SK-N-SH (cell line): ENCODE measurements around the gene IL31. TPM values are rescaled to one million over a fixed set of nuclear protein-coding genes. Genes with fewer than 3 reads are reported as not detected.

Experiments used
- CTCF ChIA-PET: fragments of 300-600, 350-600 bp; formaldehyde crosslinking; extraction: SDS; loops from one replicate; lab custom pipeline; 2021; lab: Yijun Ruan, JAX
- POLR2A ChIA-PET: fragments of 350-600 bp; sonication (Branson Sonifier 250); formaldehyde crosslinking; extraction: SDS; loops from one replicate; lab custom pipeline; 2020; ENCODE audit warnings: antibody characterized with exemption, inconsistent platforms; lab: Yijun Ruan, JAX
- DNase-seq: peaks from one replicate; pipeline ENCODE4 v3.0.0; 2012
- H2AFZ ChIP-seq: fragments of 200-600 bp; sonication (generic); 2 replicates; pipeline ENCODE4 v1.8.1; 2016; ENCODE audit warnings: antibody characterized with exemption, mild to moderate bottlenecking, low read depth
- H3F3A ChIP-seq: fragments of 200-600 bp; sonication (generic); replicated peaks from 2 replicates; pipeline ENCODE3; 2016; ENCODE audit warnings: antibody characterized with exemption, mild to moderate bottlenecking; ENCODE audit not compliant: insufficient read depth
- H3K27ac ChIP-seq, 2 experiments: fragments of 200-500 bp in 1 of 2; fragments of 200-600 bp in 1 of 2; sonication (Bioruptor generic) in 1 of 2; sonication (generic), shearing (Covaris generic) in 1 of 2; 2 replicates each; pipeline versions ENCODE4 v1.5.1 to v1.6.1; 2014 to 2016; ENCODE audit warnings: low read depth in 2 of 2, inconsistent platforms in 1 of 2, low read length in 1 of 2, mild to moderate bottlenecking in 1 of 2, mixed read lengths in 1 of 2
- H3K27me3 ChIP-seq: fragments of 200-600 bp; sonication (generic), shearing (Covaris generic); 2 replicates; pipeline ENCODE4 v1.6.1; 2016; ENCODE audit warnings: mixed run types; ENCODE audit not compliant: insufficient read depth
- H3K36me3 ChIP-seq, 2 experiments: fragments of 200-500 bp in 1 of 2; fragments of 200-600 bp in 1 of 2; sonication (Bioruptor generic) in 1 of 2; sonication (generic) in 1 of 2; replicated peaks in 1 of 2; 2 replicates each; pipeline versions ENCODE3 to v1.5.1; 2014 to 2016; ENCODE audit warnings: low read length in 1 of 2, mild to moderate bottlenecking in 1 of 2; ENCODE audit not compliant: insufficient read depth in 2 of 2, control insufficient read depth in 1 of 2
- H3K4me1 ChIP-seq, 2 experiments: fragments of 200-500 bp in 1 of 2; fragments of 200-600 bp in 1 of 2; sonication (Bioruptor generic) in 1 of 2; sonication (generic), shearing (Covaris generic) in 1 of 2; 2 replicates each; pipeline versions ENCODE4 v1.5.1 to v1.6.1; 2014 to 2016; ENCODE audit warnings: low read depth in 1 of 2, low read length in 1 of 2, mixed run types in 1 of 2; ENCODE audit not compliant: insufficient read depth in 2 of 2, control insufficient read depth in 1 of 2
- H3K4me2 ChIP-seq: fragments of 200-600 bp; sonication (generic), shearing (Covaris generic); 2 replicates; pipeline ENCODE4 v1.6.1; 2017; ENCODE audit warnings: mixed run types
- H3K4me3 ChIP-seq, 2 experiments: fragments of 200-500 bp in 1 of 2; fragments of 200-600 bp in 1 of 2; sonication (Bioruptor generic) in 1 of 2; sonication (generic), shearing (Covaris generic) in 1 of 2; 2 replicates each; pipeline versions ENCODE4 v1.5.1 to v1.8.1; 2014 to 2016; ENCODE audit warnings: low read depth in 2 of 2, inconsistent platforms in 1 of 2, low read length in 1 of 2, mild to moderate bottlenecking in 1 of 2, mixed read lengths in 1 of 2, moderate library complexity in 1 of 2
- H3K79me2 ChIP-seq: fragments of 200-600 bp; sonication (generic); 2 replicates; pipeline ENCODE4 v1.8.1; 2017; ENCODE audit warnings: mild to moderate bottlenecking; ENCODE audit not compliant: insufficient read depth
- H3K9ac ChIP-seq: fragments of 200-600 bp; sonication (generic); 2 replicates; pipeline ENCODE4 v1.6.1; 2017; ENCODE audit warnings: mixed run types
- H3K9me2 ChIP-seq: fragments of 200-600 bp; sonication (generic); 2 replicates; pipeline ENCODE4 v1.6.1; 2017; ENCODE audit warnings: mixed run types
- H3K9me3 ChIP-seq: fragments of 200-600 bp; sonication (generic); 2 replicates; pipeline ENCODE4 v1.6.1; 2017; ENCODE audit warnings: mixed run types, mild to moderate bottlenecking, moderate library complexity
- H4K20me1 ChIP-seq: fragments of 200-600 bp; sonication (generic); 2 replicates; pipeline ENCODE4 v1.6.1; 2017; ENCODE audit warnings: mild to moderate bottlenecking, mixed run types; ENCODE audit not compliant: insufficient read depth
- FOXM1 ChIP-seq: IDR thresholded peaks from 2 replicates; pipeline ENCODE4 v1.4.0; 2012; ENCODE audit warnings: low read depth, mild to moderate bottlenecking
- GABPA ChIP-seq: IDR thresholded peaks from 2 replicates; pipeline ENCODE4 v1.4.0; 2012; ENCODE audit warnings: low read depth, mild to moderate bottlenecking
- GATA2 ChIP-seq: sonication (generic); formaldehyde crosslinking; IDR thresholded peaks from 2 replicates; pipeline ENCODE4 v1.5.0; 2020; ENCODE audit warnings: mild to moderate bottlenecking, missing genetic modification reagents
- JUND ChIP-seq: IDR thresholded peaks from 2 replicates; pipeline ENCODE4 v1.4.0; 2012
- MEF2A ChIP-seq: IDR thresholded peaks from 2 replicates; pipeline ENCODE4 v1.4.0; 2012; ENCODE audit warnings: low read depth, borderline replicate concordance
- PBX3 ChIP-seq: IDR thresholded peaks from 2 replicates; pipeline ENCODE4; 2012
- RAD21 ChIP-seq: IDR thresholded peaks from 2 replicates; pipeline ENCODE4 v1.6.1; 2012; ENCODE audit warnings: mild to moderate bottlenecking, low read length
- REST ChIP-seq: IDR thresholded peaks from 2 replicates; pipeline ENCODE4 v1.6.1; 2012; ENCODE audit warnings: mild to moderate bottlenecking, low read depth, low read length, moderate library complexity
- RXRA ChIP-seq: IDR thresholded peaks from 2 replicates; pipeline ENCODE4 v1.4.0; 2012; ENCODE audit warnings: low read depth, mild to moderate bottlenecking, borderline replicate concordance
- SIN3A ChIP-seq: IDR thresholded peaks from 2 replicates; pipeline ENCODE4 v1.6.1; 2012; ENCODE audit warnings: low read depth, mild to moderate bottlenecking, low read length, moderate library complexity, borderline replicate concordance
- SMC3 ChIP-seq: IDR thresholded peaks from 2 replicates; pipeline ENCODE4 v1.6.1; 2012; ENCODE audit warnings: low read depth, low read length, improper control_type of control experiment
- TCF12 ChIP-seq: IDR thresholded peaks from 2 replicates; pipeline ENCODE4 v1.4.0; 2012
- TEAD4 ChIP-seq: IDR thresholded peaks from 2 replicates; pipeline ENCODE4 v1.4.0; 2012; ENCODE audit warnings: mild to moderate bottlenecking, borderline replicate concordance; ENCODE audit not compliant: insufficient read depth
- USF1 ChIP-seq: IDR thresholded peaks from 2 replicates; pipeline ENCODE4 v1.4.0; 2012; ENCODE audit warnings: low read depth, borderline replicate concordance
- YY1 ChIP-seq: IDR thresholded peaks from 2 replicates; pipeline ENCODE4 v1.4.0; 2012; ENCODE audit warnings: low read depth, mild to moderate bottlenecking
- WGBS: methylation state at CpG from one replicate; pipeline ENCODE4 v1.1.6; 2017; ENCODE audit warnings: low lambda C conversion rate; 5-methylcytosine and 5-hydroxymethylcytosine counted together
- polyA plus RNA-seq, 3 experiments: library from polyadenylated mRNA; depleted of rRNA; stranded (reverse); fragments of >200 nt; gene quantifications; 2 replicates each; pipeline ENCODE4 v1.2.3, GENCODE V29; 2012

Gene IL31
- polyA plus RNA-seq, 1 of the 3 experiments (the other 2 are of a cell fraction) = not detected

GRCh38 chr12:122187466-122187865 lies 13.4 kb upstream of the IL31 start:
- Histone ChIP-seq H3K79me2 (no peaks in the 10 kb centered on the region), H3K36me3 (no peaks in the 10 kb centered on the region), H3K4me1 (no peaks in the 10 kb centered on the region; a peak in 1 of 4 replicates), H3K4me2 (no peak overlapping the region), H3K9me3 (no peaks in the 10 kb centered on the region), H3K9ac (no peak overlapping the region), H3K4me3 (no peak overlapping the region)
- WGBS = 94% methylated on average over 10 of the region's 12 CpGs
- ChIA-PET CTCF (interaction anchor here (1.1 kb wide), 2 partner anchors 28 to 64 kb away, joined by 3 read pairs; no protein-coding TSS in a partner anchor), POLR2A (no interaction called here)
- no peak for TF ChIP-seq JUND
- no peak for TF ChIP-seq TEAD4
- TF ChIP-seq TCF12 = no peak
- no peak for TF ChIP-seq REST
- no peak for TF ChIP-seq FOXM1
- TF ChIP-seq PBX3 = no peak
- TF ChIP-seq RAD21 = no peak
- no peak for TF ChIP-seq USF1
- TF ChIP-seq SMC3 = no peak
- TF ChIP-seq GATA2 (CRISPR knock-in tag) = no peak
- no peak for TF ChIP-seq GABPA
- TF ChIP-seq MEF2A = no peak
- TF ChIP-seq, all 33 proteins: peak for 0
- no peaks in the 10 kb centered on the region for H3F3A ChIP-seq
- H3K27me3 ChIP-seq = no peaks in the 10 kb centered on the region
- no peak for DNase-seq
- no peak overlapping the region for H2AFZ ChIP-seq
- no peak overlapping the region for H3K27ac ChIP-seq
- H4K20me1 ChIP-seq = no peaks in the 10 kb centered on the region
- no peaks in the 10 kb centered on the region for H3K9me2 ChIP-seq

- H3K9me2 ChIP-seq = no peaks in the 10 kb centered on the region
- H3K4me1 ChIP-seq = no peaks in the 10 kb centered on the region; a peak in 1 of 4 replicates
- H3K27me3 ChIP-seq = no peaks in the 10 kb centered on the region
- H3K9ac ChIP-seq = no peak overlapping the region
- ChIA-PET POLR2A (no interaction called here), CTCF (interaction anchor here (2.0 kb wide), 1 partner anchor 171 kb away, joined by 5 read pairs; no protein-coding TSS in a partner anchor)
- no peaks in the 10 kb centered on the region for H3K36me3 ChIP-seq
- peaks cover under 1% of the 10 kb centered on the region for H3F3A ChIP-seq
- no peak for DNase-seq
- no peak overlapping the region for H3K4me2 ChIP-seq
- no peak overlapping the region for H3K27ac ChIP-seq
- TF ChIP-seq FOXM1 (no peak), YY1 (no peak), TCF12 (no peak), RXRA (no peak), REST (no peak), TEAD4 (no peak), SIN3A (no peak)
- H3K4me3 ChIP-seq = no peak overlapping the region
- no peaks in the 10 kb centered on the region for H4K20me1 ChIP-seq
- H3K79me2 ChIP-seq = no peaks in the 10 kb centered on the region
- H3K9me3 ChIP-seq = no peaks in the 10 kb centered on the region
- H2AFZ ChIP-seq = no peak overlapping the region
- WGBS = 95% methylated on average over 10 of the region's 10 CpGs
Measured at GRCh38 chr12:122185494-122186082, 11.6 kb upstream of the IL31 start.
